ENCODE results near the gene GPR156. TPM values are rescaled to one million over a fixed set of nuclear protein-coding genes. Genes with fewer than 3 reads are reported as not detected.

GPR156 gene
- polyA plus RNA-seq, 1 of the 3 experiments (the other 2 are of a cell fraction) = 0.31 TPM

GRCh38 chr3:120209425-120209824 is 75.6 kb downstream of the GPR156 start (continued):
- TF ChIP-seq TEAD4 (IDR thresholded peaks at IDR 0.05; ENCODE audit: borderline replicate concordance, insufficient read depth) (no peak), GABPA (IDR thresholded peaks at IDR 0.05; ENCODE audit: low read depth) (no peak)

DNA sequence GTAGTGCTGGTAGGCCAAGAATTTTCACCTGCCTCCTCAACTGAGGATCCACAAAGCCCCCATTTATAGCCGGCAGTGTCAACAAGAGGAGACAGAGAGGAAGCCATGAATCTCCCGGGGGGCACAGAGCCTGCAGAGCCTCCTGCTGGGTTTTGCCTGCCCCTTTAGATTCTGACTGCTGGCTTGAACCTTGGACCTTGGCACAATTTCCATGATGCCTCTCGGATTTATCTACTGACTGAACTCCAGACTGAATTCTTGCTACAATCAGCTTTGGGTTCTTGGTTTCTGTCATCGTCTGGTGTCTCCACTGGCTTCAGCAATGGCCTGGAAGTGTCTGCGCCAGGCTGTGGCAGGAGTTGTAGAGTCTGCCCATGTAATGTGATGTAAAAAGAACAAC is 80.7 kb downstream of the GPR156 start:
- H3K36me3 ChIP-seq (replicated peaks in 1 of 2; ENCODE audit: control insufficient read depth in 1 of 2, insufficient read depth in 2 of 2, low read length in 1 of 2) = no peaks in the 10 kb centered on the region
- no peaks in the 10 kb centered on the region for H3K9me3 ChIP-seq
- 88% methylated on average over 4 of the region's 5 CpGs for WGBS (ENCODE audit: low lambda C conversion rate)
- no peak overlapping the region for H3K27ac ChIP-seq (ENCODE audit: low read depth in 2 of 2, low read length in 1 of 2)
- no peak overlapping the region for H2AFZ ChIP-seq (ENCODE audit: low read depth)
- H3K4me1 ChIP-seq (ENCODE audit: control insufficient read depth in 1 of 2, insufficient read depth in 2 of 2, low read depth in 1 of 2, low read length in 1 of 2) = peaks cover 5 to 9% of the 10 kb centered on the region in 2 experiments; a peak in 2 of 4 replicates
- TF ChIP-seq, protein P1, sequence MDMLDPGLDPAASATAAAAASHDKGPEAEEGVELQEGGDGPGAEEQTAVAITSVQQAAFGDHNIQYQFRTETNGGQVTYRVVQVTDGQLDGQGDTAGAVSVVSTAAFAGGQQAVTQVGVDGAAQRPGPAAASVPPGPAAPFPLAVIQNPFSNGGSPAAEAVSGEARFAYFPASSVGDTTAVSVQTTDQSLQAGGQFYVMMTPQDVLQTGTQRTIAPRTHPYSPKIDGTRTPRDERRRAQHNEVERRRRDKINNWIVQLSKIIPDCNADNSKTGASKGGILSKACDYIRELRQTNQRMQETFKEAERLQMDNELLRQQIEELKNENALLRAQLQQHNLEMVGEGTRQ (IDR thresholded peaks at IDR 0.05; ENCODE audit: borderline replicate concordance, low read depth, low read length) = no peak
- no peak for TF ChIP-seq YY1 (IDR thresholded peaks at IDR 0.05; ENCODE audit: low read depth)
- no peak for TF ChIP-seq RAD21 (IDR thresholded peaks at IDR 0.05; ENCODE audit: low read length)
- no peak for TF ChIP-seq FOSL2 (IDR thresholded peaks at IDR 0.05; ENCODE audit: borderline replicate concordance, low read depth)
- no peak for TF ChIP-seq POLR2AphosphoS5 (IDR thresholded peaks at IDR 0.05; ENCODE audit: low read depth, low read length)
- no peak for TF ChIP-seq EP300 (IDR thresholded peaks at IDR 0.05; ENCODE audit: borderline replicate concordance in 1 of 2, low read depth in 1 of 2, low read length in 1 of 2)
- no peak for TF ChIP-seq MXI1 (IDR thresholded peaks at IDR 0.05; ENCODE audit: low read depth, low read length)
- H3K9me2 ChIP-seq = no peaks in the 10 kb centered on the region
- H3F3A ChIP-seq (replicated peaks; ENCODE audit: insufficient read depth) = no peaks in the 10 kb centered on the region
- H3K27me3 ChIP-seq (ENCODE audit: insufficient read depth) = no peaks in the 10 kb centered on the region
- H4K20me1 ChIP-seq (ENCODE audit: insufficient read depth) = no peaks in the 10 kb centered on the region
- DNase-seq = no peak
- H3K4me3 ChIP-seq (ENCODE audit: low read depth in 2 of 2, low read length in 1 of 2) = no peak overlapping the region
- POLR2A ChIA-PET = no interaction called here
- no peak overlapping the region for H3K9ac ChIP-seq
- CTCF ChIA-PET = interaction anchor here (1.3 kb wide), 1 partner anchor 73 kb away, joined by 3 read pairs; no protein-coding TSS in a partner anchor
- H3K4me2 ChIP-seq = no peak overlapping the region
- H3K79me2 ChIP-seq (ENCODE audit: insufficient read depth) = no peaks in the 10 kb centered on the region

GRCh38 chr3:120203621-120204020 is 81.4 kb downstream of the GPR156 start:
- Histone ChIP-seq H3F3A (replicated peaks; ENCODE audit: insufficient read depth) (no peaks in the 10 kb centered on the region), H3K4me3 (ENCODE audit: low read depth in 2 of 2, low read length in 1 of 2) (no peak overlapping the region), H3K9me3 (no peaks in the 10 kb centered on the region), H2AFZ (ENCODE audit: low read depth) (no peak overlapping the region), H3K4me1 (ENCODE audit: control insufficient read depth in 1 of 2, insufficient read depth in 2 of 2, low read depth in 1 of 2, low read length in 1 of 2) (peaks cover 5 to 9% of the 10 kb centered on the region in 2 experiments; a peak in 2 of 4 replicates), H3K79me2 (ENCODE audit: insufficient read depth) (no peaks in the 10 kb centered on the region), H3K9me2 (no peaks in the 10 kb centered on the region), H3K27ac (ENCODE audit: low read depth in 2 of 2, low read length in 1 of 2) (no peak overlapping the region), H3K9ac (no peak overlapping the region), H3K4me2 (no peak overlapping the region), H4K20me1 (ENCODE audit: insufficient read depth) (no peaks in the 10 kb centered on the region), H3K27me3 (ENCODE audit: insufficient read depth) (no peaks in the 10 kb centered on the region), H3K36me3 (replicated peaks in 1 of 2; ENCODE audit: control insufficient read depth in 1 of 2, insufficient read depth in 2 of 2, low read length in 1 of 2) (no peaks in the 10 kb centered on the region)
- ChIA-PET POLR2A (no interaction called here), CTCF (interaction anchor here (1.3 kb wide), 1 partner anchor 72 kb away, joined by 3 read pairs; no protein-coding TSS in a partner anchor)
- TF ChIP-seq JUND (IDR thresholded peaks at IDR 0.05) (no peak), MXI1 (IDR thresholded peaks at IDR 0.05; ENCODE audit: low read depth, low read length) (no peak), EZH2phosphoT487 (IDR thresholded peaks at IDR 0.05; ENCODE audit: borderline replicate concordance, low read depth) (no peak)
- TF ChIP-seq, protein P2, sequence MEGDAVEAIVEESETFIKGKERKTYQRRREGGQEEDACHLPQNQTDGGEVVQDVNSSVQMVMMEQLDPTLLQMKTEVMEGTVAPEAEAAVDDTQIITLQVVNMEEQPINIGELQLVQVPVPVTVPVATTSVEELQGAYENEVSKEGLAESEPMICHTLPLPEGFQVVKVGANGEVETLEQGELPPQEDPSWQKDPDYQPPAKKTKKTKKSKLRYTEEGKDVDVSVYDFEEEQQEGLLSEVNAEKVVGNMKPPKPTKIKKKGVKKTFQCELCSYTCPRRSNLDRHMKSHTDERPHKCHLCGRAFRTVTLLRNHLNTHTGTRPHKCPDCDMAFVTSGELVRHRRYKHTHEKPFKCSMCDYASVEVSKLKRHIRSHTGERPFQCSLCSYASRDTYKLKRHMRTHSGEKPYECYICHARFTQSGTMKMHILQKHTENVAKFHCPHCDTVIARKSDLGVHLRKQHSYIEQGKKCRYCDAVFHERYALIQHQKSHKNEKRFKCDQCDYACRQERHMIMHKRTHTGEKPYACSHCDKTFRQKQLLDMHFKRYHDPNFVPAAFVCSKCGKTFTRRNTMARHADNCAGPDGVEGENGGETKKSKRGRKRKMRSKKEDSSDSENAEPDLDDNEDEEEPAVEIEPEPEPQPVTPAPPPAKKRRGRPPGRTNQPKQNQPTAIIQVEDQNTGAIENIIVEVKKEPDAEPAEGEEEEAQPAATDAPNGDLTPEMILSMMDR (IDR thresholded peaks at IDR 0.05) = no peak
- no peak for DNase-seq
- 86% methylated on average over 7 of the region's 7 CpGs for WGBS (ENCODE audit: low lambda C conversion rate)
